HFFc6 (cell line): ENCODE measurements around the gene ATP2B1. TPM values are rescaled to one million over a fixed set of nuclear protein-coding genes. Genes with fewer than 3 reads are reported as not detected.

Experiments used
- DNase-seq: peaks from one replicate; pipeline ENCODE4 v3.0.0-alpha.2; 2018
- H3K27ac Mint-ChIP-seq: 2 replicates; pipeline ENCODE4 v1.8.0; 2020; ENCODE audit warnings: mild to moderate bottlenecking, mixed read lengths
- H3K27me3 Mint-ChIP-seq: 2 replicates; pipeline ENCODE4 v1.8.0; 2021; ENCODE audit warnings: mild to moderate bottlenecking, moderate library complexity, mixed read lengths; ENCODE audit not compliant: insufficient read depth
- H3K36me3 Mint-ChIP-seq: 2 replicates; pipeline ENCODE4 v1.8.0; 2021; ENCODE audit warnings: low read depth, mixed read lengths
- H3K4me1 Mint-ChIP-seq: 2 replicates; pipeline ENCODE4 v1.8.0; 2020; ENCODE audit warnings: low read depth, mixed read lengths
- H3K4me3 Mint-ChIP-seq: 2 replicates; pipeline ENCODE4 v1.8.0; 2020; ENCODE audit warnings: mild to moderate bottlenecking, moderate library complexity, mixed read lengths
- H3K9me3 Mint-ChIP-seq: 2 replicates; pipeline ENCODE4 v1.8.0; 2020; ENCODE audit warnings: mild to moderate bottlenecking, mixed read lengths
- CTCF ChIP-seq: fragments of 200-600 bp; sonication (generic); IDR thresholded peaks from 2 replicates; pipeline ENCODE4 v1.5.0; 2021; ENCODE audit warnings: antibody characterized with exemption, mild to moderate bottlenecking
- total RNA-seq, 6 experiments: library from RNA; stranded (reverse); fragmentation: NEBNext Ultra II Directional; extraction: Animal tissue kit (Norgen Biotek cat#: 25700); gene quantifications; 2 replicates in 1 of 6; 3 replicates in 5 of 6; pipeline ENCODE4 v1.2.3, GENCODE V29; 2021

Gene ATP2B1
- total RNA-seq, 6 experiments from 2014 or later: 45.3 to 67.6 (median 53.4) TPM

- no peak for TF ChIP-seq CTCF
- no peak for DNase-seq
- H3K4me3 Mint-ChIP-seq: no peak overlapping the region
- no peaks in the 10 kb centered on the region for H3K27me3 Mint-ChIP-seq
- no peak overlapping the region for H3K27ac Mint-ChIP-seq
- H3K4me1 Mint-ChIP-seq: peaks cover 40% of the 10 kb centered on the region
- peaks cover 41% of the 10 kb centered on the region for H3K9me3 Mint-ChIP-seq
- peaks cover 65% of the 10 kb centered on the region for H3K36me3 Mint-ChIP-seq
Observed at GRCh38 chr12:89682284-89682683, 26.4 kb downstream of the ATP2B1 start.

GRCh38 chr12:89680409-89680808 is 28.2 kb downstream of the ATP2B1 start:
- peaks cover 58% of the 10 kb centered on the region for H3K36me3 Mint-ChIP-seq
- no peak overlapping the region for H3K27ac Mint-ChIP-seq
- H3K4me1 Mint-ChIP-seq: peaks cover 48% of the 10 kb centered on the region
- H3K27me3 Mint-ChIP-seq: no peaks in the 10 kb centered on the region
- peaks cover 41% of the 10 kb centered on the region for H3K9me3 Mint-ChIP-seq
- no peak for TF ChIP-seq CTCF
- no peak for DNase-seq
- no peak overlapping the region for H3K4me3 Mint-ChIP-seq

- Mint-ChIP-seq H3K36me3 (peaks cover 53% of the 10 kb centered on the region), H3K9me3 (peaks cover 41% of the 10 kb centered on the region), H3K27me3 (no peaks in the 10 kb centered on the region), H3K4me1 (peaks cover 43% of the 10 kb centered on the region), H3K27ac (no peak overlapping the region), H3K4me3 (no peak overlapping the region)
- DNase-seq: no peak
- no peak for TF ChIP-seq CTCF
Observed at GRCh38 chr12:89679631-89680030, 29.0 kb downstream of the ATP2B1 start.

- TF ChIP-seq CTCF: no peak
- DNase-seq: no peak
- Mint-ChIP-seq H3K27ac (no peak overlapping the region), H3K27me3 (no peaks in the 10 kb centered on the region), H3K9me3 (peaks cover 37% of the 10 kb centered on the region), H3K4me3 (no peak overlapping the region), H3K36me3 (peaks cover 41% of the 10 kb centered on the region), H3K4me1 (peaks cover 48% of the 10 kb centered on the region)
Observed at GRCh38 chr12:89678225-89678624, 30.4 kb downstream of the ATP2B1 start.

GRCh38 chr12:89676930-89677329 is 31.7 kb downstream of the ATP2B1 start:
- TF ChIP-seq CTCF: no peak
- Mint-ChIP-seq H3K36me3 (peaks cover 28% of the 10 kb centered on the region), H3K27me3 (no peaks in the 10 kb centered on the region), H3K4me3 (no peak overlapping the region), H3K4me1 (peaks cover 61% of the 10 kb centered on the region), H3K27ac (no peak overlapping the region), H3K9me3 (peaks cover 24% of the 10 kb centered on the region)
- no peak for DNase-seq

GRCh38 chr12:89674326-89674942 is 34.2 kb downstream of the ATP2B1 start:
- Mint-ChIP-seq H3K4me1 (peaks cover 76% of the 10 kb centered on the region), H3K27me3 (no peaks in the 10 kb centered on the region), H3K9me3 (peaks cover 2% of the 10 kb centered on the region), H3K36me3 (peaks cover 3% of the 10 kb centered on the region), H3K27ac (no peak overlapping the region), H3K4me3 (no peak overlapping the region)
- DNase-seq: no peak
- no peak for TF ChIP-seq CTCF
